Kidney epithelial cell (primary cell): Measurements from ENCODE around the gene PIP4K2A. TPM values are rescaled to one million over a fixed set of nuclear protein-coding genes. Genes with fewer than 3 reads are reported as not detected.
"Not testable (repeated sequence)": the region's sequence is repeated elsewhere in the genome, so short reads cannot be mapped to it uniquely, and the experiment has no call there.

ENCODE experiments used
- DNase-seq: peaks from one replicate; pipeline ENCODE4 v3.0.0-alpha.2; 2010; ENCODE audit warnings: low read depth
- H3K27me3 ChIP-seq: 2 replicates; pipeline ENCODE4 v1.6.0; 2011; ENCODE audit warnings: low read length; ENCODE audit not compliant: control insufficient read depth, insufficient read depth
- H3K36me3 ChIP-seq: 2 replicates; pipeline ENCODE4 v1.5.1; 2011; ENCODE audit warnings: low read length; ENCODE audit not compliant: control insufficient read depth, insufficient read depth
- H3K4me3 ChIP-seq: 2 replicates; pipeline ENCODE4 v1.5.1; 2011; ENCODE audit warnings: low read depth, mild to moderate bottlenecking, control low read depth, low read length
- total RNA-seq: library from RNA; depleted of rRNA; stranded (reverse); fragments of >200 nt; gene quantifications from 2 replicates; pipeline ENCODE4 v1.2.3, GENCODE V29; 2015
- TF ChIP-seq, protein P1 (sequence below): IDR thresholded peaks from 2 replicates; pipeline ENCODE4 v1.5.1; 2011; ENCODE audit warnings: mild to moderate bottlenecking, moderate library complexity, low read length, control low read depth, inconsistent platforms; ENCODE audit not compliant: insufficient read depth, poor library complexity, severe bottlenecking

The PIP4K2A gene
- total RNA-seq, 1 donor from 2014 or later = 23.6 TPM

DNA sequence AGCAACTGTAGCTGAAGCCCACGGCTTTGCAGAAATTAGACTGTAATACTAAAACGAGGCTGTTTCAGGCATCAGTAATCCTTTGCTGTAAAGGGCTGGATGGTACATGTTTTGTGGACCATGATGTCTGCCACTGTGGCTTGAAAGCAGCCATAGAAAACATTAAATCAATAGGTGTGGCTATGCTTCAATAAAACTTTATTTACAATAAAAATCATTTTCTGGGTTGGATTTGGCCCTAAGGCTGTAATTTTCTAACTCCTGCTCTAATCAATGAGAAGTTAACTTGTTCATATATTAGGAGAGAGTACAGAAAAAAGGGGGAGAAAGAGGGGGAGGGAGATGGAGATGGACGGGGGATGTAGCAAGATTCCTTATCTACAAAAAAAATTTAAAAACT lies 183.4 kb downstream of the PIP4K2A start:
- Histone ChIP-seq H3K36me3 (no peaks in the 10 kb centered on the region), H3K27me3 (no peaks in the 10 kb centered on the region), H3K4me3 (no peak overlapping the region)
- no peak for DNase-seq
- TF ChIP-seq, protein P1, sequence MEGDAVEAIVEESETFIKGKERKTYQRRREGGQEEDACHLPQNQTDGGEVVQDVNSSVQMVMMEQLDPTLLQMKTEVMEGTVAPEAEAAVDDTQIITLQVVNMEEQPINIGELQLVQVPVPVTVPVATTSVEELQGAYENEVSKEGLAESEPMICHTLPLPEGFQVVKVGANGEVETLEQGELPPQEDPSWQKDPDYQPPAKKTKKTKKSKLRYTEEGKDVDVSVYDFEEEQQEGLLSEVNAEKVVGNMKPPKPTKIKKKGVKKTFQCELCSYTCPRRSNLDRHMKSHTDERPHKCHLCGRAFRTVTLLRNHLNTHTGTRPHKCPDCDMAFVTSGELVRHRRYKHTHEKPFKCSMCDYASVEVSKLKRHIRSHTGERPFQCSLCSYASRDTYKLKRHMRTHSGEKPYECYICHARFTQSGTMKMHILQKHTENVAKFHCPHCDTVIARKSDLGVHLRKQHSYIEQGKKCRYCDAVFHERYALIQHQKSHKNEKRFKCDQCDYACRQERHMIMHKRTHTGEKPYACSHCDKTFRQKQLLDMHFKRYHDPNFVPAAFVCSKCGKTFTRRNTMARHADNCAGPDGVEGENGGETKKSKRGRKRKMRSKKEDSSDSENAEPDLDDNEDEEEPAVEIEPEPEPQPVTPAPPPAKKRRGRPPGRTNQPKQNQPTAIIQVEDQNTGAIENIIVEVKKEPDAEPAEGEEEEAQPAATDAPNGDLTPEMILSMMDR = no peak

DNA sequence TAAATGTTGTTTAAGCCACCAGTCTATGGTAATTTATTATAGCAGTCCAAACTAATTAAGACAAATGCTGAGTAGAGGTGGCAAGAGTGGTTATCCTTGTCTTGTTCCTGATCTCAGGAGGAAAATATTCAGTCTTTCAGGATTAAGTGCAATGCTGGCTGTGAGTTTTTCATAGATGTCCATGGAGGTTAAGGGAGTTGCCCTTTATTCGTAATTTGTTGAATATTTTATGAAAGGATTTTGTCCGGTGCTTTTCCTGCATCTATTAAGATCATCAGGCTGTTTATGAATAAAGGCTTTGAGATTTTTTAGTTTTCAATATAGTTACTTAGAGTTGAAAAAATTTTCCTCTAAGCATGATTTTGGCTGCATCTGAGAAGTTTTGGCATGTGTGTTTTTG lies 186.9 kb downstream of the PIP4K2A start:
- no peaks in the 10 kb centered on the region for H3K36me3 ChIP-seq
- H3K4me3 ChIP-seq = no peak overlapping the region
- TF ChIP-seq, protein P1 = no peak
- H3K27me3 ChIP-seq = no peaks in the 10 kb centered on the region
- DNase-seq = no peak

DNA sequence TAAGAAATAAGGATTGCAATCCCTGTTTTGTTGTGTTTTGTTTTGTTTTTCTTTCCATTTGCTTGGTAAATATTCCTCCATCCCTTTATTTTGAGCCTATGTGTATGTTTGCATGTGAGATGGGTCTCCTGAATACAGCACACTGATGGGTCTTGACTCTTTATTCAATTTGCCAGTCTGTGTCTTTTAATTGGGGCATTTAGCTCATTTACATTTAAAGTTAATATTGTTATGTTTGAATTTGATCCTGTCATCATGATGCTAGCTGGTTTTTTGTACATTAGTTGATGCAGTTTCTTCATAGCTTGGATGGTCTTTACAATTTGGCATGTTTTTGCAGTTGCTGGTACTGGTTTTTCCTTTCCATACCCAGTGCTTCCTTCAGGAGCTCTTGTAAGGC lies 190.0 kb downstream of the PIP4K2A start:
- not testable (repeated sequence) for DNase-seq, H3K4me3 ChIP-seq, H3K36me3 ChIP-seq, H3K27me3 ChIP-seq

DNA sequence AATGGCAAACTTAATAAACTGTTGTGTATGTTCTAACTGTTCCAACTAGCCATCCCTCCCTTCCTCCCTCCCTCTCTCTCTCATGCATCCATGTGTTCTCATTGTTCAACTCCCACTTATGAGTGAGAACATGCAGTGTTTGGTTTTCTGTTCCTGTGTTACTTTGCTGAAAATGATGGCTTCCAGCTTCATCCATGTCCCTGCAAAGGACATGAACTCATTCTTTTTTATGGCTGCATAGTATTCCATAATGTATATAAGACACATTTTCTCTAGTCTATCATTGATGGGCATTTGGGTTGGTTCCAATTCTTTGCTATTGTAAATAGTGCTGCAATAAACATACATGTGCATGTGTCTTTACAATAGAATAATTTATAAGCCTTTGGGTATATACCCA lies 193.7 kb downstream of the PIP4K2A start:
- not testable (repeated sequence) for H3K4me3 ChIP-seq, H3K36me3 ChIP-seq, DNase-seq, H3K27me3 ChIP-seq

DNA sequence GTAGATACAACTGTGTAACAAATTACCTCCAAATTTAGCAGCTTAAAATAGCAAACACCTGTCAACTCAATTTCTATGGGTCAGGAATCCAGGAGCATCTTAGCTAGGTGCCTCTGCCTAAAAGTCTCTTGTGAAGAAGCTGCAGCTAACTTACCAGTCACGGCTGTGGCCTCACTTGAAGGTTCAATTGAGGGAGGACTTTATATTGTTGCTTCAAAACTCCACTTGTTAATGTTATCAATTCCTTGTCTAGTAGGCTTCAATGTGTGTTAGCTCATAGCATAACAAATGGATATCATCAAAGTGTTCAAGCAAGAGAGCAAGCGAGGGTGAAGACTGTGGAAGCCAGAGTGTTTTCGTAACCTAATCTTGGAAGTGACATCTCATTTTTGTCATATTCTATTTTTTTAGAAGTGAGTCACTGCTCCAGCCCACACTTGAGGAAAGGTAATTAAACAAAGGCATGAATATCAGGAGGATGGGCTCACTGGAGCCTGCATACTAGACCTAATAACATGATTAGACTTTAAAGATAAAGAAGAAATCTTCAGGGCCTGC lies 196.1 kb downstream of the PIP4K2A start:
- Histone ChIP-seq H3K27me3 (no peaks in the 10 kb centered on the region), H3K36me3 (no peaks in the 10 kb centered on the region), H3K4me3 (no peak overlapping the region)
- DNase-seq = no peak
- TF ChIP-seq, protein P1 = no peak

DNA sequence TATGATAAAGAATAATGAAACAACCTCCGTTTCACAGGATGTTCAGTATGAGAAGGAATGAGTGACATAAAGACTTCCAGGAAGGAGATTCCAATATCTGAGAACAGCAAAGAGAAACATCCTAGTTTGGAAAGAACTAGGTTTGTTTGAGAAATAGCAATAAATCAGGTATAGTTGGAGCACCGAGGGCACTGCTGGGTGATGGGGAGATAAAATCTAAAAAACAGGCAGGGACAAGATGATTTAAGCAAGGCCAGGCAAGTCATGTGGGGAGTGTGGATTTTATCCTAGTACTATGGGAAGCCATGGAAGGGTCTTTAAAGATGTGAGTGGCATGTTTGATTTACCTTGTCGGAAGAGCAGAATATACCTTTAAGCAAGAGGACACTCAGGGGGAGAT lies 199.4 kb downstream of the PIP4K2A start:
- TF ChIP-seq, protein P1 = no peak
- H3K4me3 ChIP-seq = no peak overlapping the region
- no peak for DNase-seq
- no peaks in the 10 kb centered on the region for H3K36me3 ChIP-seq
- H3K27me3 ChIP-seq = no peaks in the 10 kb centered on the region

DNA sequence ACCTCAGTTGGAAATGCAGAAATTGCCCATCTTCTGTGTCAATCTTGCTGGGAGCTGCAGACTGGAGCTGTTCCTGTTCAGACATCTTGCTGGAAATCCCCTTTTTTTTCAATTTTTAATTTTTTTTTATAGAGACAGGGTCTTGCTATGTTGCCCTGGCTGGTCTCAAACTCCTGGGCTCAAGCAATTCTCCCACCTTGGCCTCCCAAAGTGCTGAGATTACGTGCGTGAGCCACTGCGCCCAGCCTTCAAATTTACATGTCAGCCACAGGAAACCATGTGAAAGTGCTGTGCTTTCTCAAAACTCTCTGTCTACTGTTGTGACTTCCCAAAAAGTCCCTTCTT lies 200.0 kb downstream of the PIP4K2A start:
- not testable (repeated sequence) for DNase-seq, H3K27me3 ChIP-seq, H3K4me3 ChIP-seq

DNA sequence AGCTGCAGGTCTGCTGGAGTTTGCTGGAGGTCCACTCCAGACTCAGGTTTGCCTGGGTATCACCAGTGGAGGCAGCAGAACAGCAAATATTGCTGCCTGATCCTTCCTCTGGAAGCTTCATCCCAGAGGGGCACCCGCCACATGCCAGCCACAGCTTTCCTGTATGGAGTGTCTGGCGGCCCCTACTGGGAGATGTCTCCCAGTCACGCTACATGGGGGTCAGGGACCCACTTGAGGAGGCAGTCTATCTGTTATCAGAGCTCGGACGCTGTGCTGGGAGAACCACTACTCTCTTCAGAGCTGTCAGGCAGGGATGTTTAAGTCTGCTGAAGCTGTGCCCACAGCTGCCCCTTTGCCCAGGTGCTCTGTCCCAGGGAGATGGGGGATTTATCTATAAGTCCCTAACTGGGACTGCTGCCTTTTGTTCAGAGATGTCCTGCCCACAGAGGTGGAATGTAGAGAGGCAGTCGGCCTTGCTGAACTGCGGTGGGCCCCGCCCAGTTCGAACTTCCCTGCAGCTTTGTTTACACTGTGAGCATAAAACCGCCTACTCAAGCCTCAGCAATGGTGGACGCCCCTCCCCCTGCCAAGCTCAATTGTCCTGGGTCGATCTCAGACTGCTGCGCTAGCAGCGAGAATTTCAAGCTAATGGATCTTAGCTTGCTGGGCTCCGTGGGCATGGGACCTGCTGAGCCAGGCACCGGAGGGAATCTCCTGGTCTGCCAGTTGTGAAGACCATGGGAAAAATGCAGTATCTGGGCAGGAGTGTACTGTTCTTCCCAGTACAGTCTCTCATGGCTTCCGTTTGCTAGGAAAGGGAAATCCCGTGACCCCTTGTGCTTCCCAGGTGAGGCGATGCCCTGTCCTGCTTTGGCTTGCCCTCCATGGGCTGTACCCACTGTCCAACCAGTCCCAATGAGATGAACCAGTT lies 200.6 kb downstream of the PIP4K2A start:
- peak; percentile 28 for DNase-seq
- H3K4me3 ChIP-seq, H3K36me3 ChIP-seq, H3K27me3 ChIP-seq: not testable (repeated sequence)

More for the DNA sequence above, 200.0 kb downstream of the PIP4K2A start:
- H3K36me3 ChIP-seq = not testable (repeated sequence)

DNA sequence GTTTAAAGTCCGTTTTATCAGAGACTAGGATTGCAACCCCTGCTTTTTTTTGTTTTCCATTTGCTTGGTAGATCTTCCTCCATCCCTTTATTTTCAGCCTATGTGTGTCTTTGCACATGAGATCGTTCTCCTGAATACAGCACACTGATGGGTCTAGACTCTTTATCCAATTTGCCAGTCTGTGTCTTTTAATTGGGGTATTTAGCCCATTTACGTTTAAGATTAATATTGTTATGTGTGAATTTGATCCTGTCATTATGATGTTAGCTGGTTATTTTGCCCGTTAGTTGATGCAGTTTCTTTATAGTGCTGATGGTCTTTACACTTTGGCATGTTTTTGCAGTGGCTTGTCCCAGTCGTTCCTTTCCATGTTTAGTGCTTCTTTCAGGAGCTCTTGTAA lies 202.4 kb downstream of the PIP4K2A start:
- H3K36me3 ChIP-seq, DNase-seq, H3K4me3 ChIP-seq, H3K27me3 ChIP-seq: not testable (repeated sequence)

DNA sequence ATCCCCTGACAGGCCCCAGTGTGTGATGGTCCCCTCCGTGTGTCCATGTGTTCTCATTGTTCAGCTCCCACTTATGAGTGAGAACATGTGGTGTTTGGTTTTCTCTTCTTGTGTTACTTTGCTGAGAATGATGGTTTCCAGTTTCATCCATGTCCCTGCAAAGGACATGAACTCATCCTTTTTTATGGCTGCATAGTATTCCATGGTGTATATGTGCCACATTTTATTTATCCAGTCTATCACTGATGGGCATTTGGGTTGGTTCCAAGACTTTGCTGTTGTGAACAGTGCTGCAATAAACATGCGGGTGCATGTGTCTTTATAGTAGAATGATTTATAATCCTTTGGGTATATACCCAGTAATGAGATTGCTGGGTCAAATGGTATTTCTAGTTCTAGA lies 206.2 kb downstream of the PIP4K2A start:
- DNase-seq, H3K27me3 ChIP-seq, H3K36me3 ChIP-seq, H3K4me3 ChIP-seq: not testable (repeated sequence)
